Cardiac fibroblast (primary cell): ENCODE data around the gene ZFYVE26.

Experiments used
- DNase-seq, 2 donors: peaks; one replicate each; pipeline versions ENCODE4 v3.0.0 to v3.0.0-alpha.2; 2010; ENCODE audit warnings: low read depth in 2 of 2
- H3K4me3 ChIP-seq, 2 donors: replicated peaks in 1 of 2; 1 replicate in 1 of 2; 2 replicates in 1 of 2; pipeline ENCODE4 v1.5.1; 2011; ENCODE audit warnings: low read depth in 2 of 2, low read length in 2 of 2, mild to moderate bottlenecking in 2 of 2, moderate library complexity in 1 of 2
- CTCF ChIP-seq: IDR thresholded peaks from one replicate; pipeline ENCODE4 v1.5.1; 2011; ENCODE audit warnings: low read depth, mild to moderate bottlenecking, low read length, inconsistent platforms

Gene ZFYVE26

GRCh38 chr14:67759916-67760315, 56.5 kb downstream of the ZFYVE26 start:
- no peak overlapping the region for H3K4me3 ChIP-seq
- TF ChIP-seq CTCF, result no peak
- no peak for DNase-seq

GRCh38 chr14:67757175-67757574, 59.2 kb downstream of the ZFYVE26 start:
- no peak overlapping the region for H3K4me3 ChIP-seq
- no peak for TF ChIP-seq CTCF

GRCh38 chr14:67756496-67756895, 59.9 kb downstream of the ZFYVE26 start:
- TF ChIP-seq CTCF, result no peak
- no peak for DNase-seq
- H3K4me3 ChIP-seq, result no peak overlapping the region

More at GRCh38 chr14:67757175-67757574, 59.2 kb downstream of the ZFYVE26 start:
- DNase-seq, result no peak

- no peak for TF ChIP-seq CTCF
- H3K4me3 ChIP-seq, result no peak overlapping the region
- peak in 1 of 2 donors; percentile 56 for DNase-seq
Observed at GRCh38 chr14:67749341-67750084, 66.9 kb downstream of the ZFYVE26 start.

- no peak overlapping the region for H3K4me3 ChIP-seq
- no peak for TF ChIP-seq CTCF
- no peak for DNase-seq
Observed at GRCh38 chr14:67748312-67748711, 68.1 kb downstream of the ZFYVE26 start.

GRCh38 chr14:67746927-67747326, 69.5 kb downstream of the ZFYVE26 start:
- no peak for DNase-seq
- no peak overlapping the region for H3K4me3 ChIP-seq
- no peak for TF ChIP-seq CTCF

- DNase-seq, result no peak
- H3K4me3 ChIP-seq, result no peak overlapping the region
- no peak for TF ChIP-seq CTCF
Observed at GRCh38 chr14:67744046-67744445, 72.3 kb downstream of the ZFYVE26 start.
